GM06990 (cell line): ENCODE data around the gene FHIT.
"Not testable (repeated sequence)": the region's sequence is repeated elsewhere in the genome, so short reads cannot be mapped to it uniquely, and the experiment has no call there.

Experiments
- DNase-seq: peaks from one replicate; pipeline ENCODE4 v3.0.0-alpha.2; 2011; ENCODE audit not compliant: insufficient read length; ENCODE audit errors: extremely low read depth
- H3K27me3 ChIP-seq: replicated peaks from 2 replicates; pipeline ENCODE4 v1.6.0; 2011; ENCODE audit warnings: low read length; ENCODE audit not compliant: control insufficient read depth, insufficient read depth
- H3K36me3 ChIP-seq: 2 replicates; pipeline ENCODE4 v1.5.1; 2011; ENCODE audit warnings: low read length; ENCODE audit not compliant: control insufficient read depth, insufficient read depth
- H3K4me3 ChIP-seq: replicated peaks from 2 replicates; pipeline ENCODE4 v1.5.1; 2011; ENCODE audit warnings: low read depth, mild to moderate bottlenecking, control low read depth, low read length
- CTCF ChIP-seq: IDR thresholded peaks from 2 replicates; pipeline ENCODE4 v1.5.1; 2011; ENCODE audit warnings: low read length, control low read depth, mild to moderate bottlenecking, inconsistent platforms; ENCODE audit not compliant: insufficient read depth, poor library complexity, severe bottlenecking

Gene FHIT

GRCh38 chr3:60989626-60990441 lies 261.4 kb downstream of the FHIT start:
- no peak for DNase-seq
- Histone ChIP-seq H3K27me3 (no peaks in the 10 kb centered on the region), H3K4me3 (no peak overlapping the region), H3K36me3 (no peaks in the 10 kb centered on the region)
- TF ChIP-seq CTCF: no peak

GRCh38 chr3:60987191-60987590 lies 264.1 kb downstream of the FHIT start:
- not testable (repeated sequence) for H3K27me3 ChIP-seq, DNase-seq

GRCh38 chr3:60986552-60986951 lies 264.7 kb downstream of the FHIT start:
- Histone ChIP-seq H3K27me3 (no peaks in the 10 kb centered on the region), H3K4me3 (no peak overlapping the region), H3K36me3 (no peaks in the 10 kb centered on the region)
- DNase-seq: no peak
- no peak for TF ChIP-seq CTCF

More at GRCh38 chr3:60987191-60987590, 264.1 kb downstream of the FHIT start:
- not testable (repeated sequence) for H3K4me3 ChIP-seq, H3K36me3 ChIP-seq

- no peak for DNase-seq
- TF ChIP-seq CTCF: no peak
- Histone ChIP-seq H3K36me3 (no peaks in the 10 kb centered on the region), H3K4me3 (no peak overlapping the region), H3K27me3 (no peaks in the 10 kb centered on the region)
Measured at GRCh38 chr3:60983906-60984305, 267.3 kb downstream of the FHIT start.

- no peak overlapping the region for H3K4me3 ChIP-seq
- no peaks in the 10 kb centered on the region for H3K27me3 ChIP-seq
- DNase-seq: no peak
- TF ChIP-seq CTCF: no peak
- no peaks in the 10 kb centered on the region for H3K36me3 ChIP-seq
Measured at GRCh38 chr3:60980342-60980692, 270.9 kb downstream of the FHIT start.

- no peak for DNase-seq
- H3K4me3 ChIP-seq: no peak overlapping the region
Measured at GRCh38 chr3:60979461-60980341, 271.6 kb downstream of the FHIT start.

More at GRCh38 chr3:60979461-60980341, 271.6 kb downstream of the FHIT start:
- no peaks in the 10 kb centered on the region for H3K36me3 ChIP-seq
- H3K27me3 ChIP-seq: no peaks in the 10 kb centered on the region
- TF ChIP-seq CTCF: no peak
